Measurements from ENCODE around the gene DCDC2B. TPM values are rescaled to one million over a fixed set of nuclear protein-coding genes. Genes with fewer than 3 reads are reported as not detected.
"Not testable (repeated sequence)": the region's sequence is repeated elsewhere in the genome, so short reads cannot be mapped to it uniquely, and the experiment has no call there.

The DCDC2B gene
- 0.32 TPM for polyA plus RNA-seq (2013)

DNA sequence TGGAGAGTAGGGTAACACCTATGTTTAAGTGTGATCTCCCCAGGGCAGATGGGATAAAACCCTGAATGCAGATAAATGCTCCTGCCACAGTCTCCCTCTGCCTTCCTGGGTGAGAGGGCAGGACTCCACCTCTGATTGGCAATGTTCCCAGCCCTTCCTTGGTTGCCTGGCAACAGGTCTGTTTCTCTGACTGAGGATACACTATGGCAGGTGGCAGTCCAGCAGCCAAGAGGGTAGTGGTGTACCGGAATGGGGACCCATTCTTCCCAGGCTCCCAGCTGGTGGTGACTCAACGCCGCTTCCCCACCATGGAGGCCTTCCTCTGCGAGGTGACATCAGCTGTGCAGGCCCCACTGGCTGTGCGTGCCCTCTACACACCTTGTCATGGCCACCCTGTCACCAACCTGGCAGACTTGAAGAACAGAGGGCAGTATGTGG is at the start of gene DCDC2B:
Gene DCDC2B (plus strand): TSS at position 199 of the 438 bp plus-strand sequence. CDS start 5 bp downstream, at position 204.
- Histone ChIP-seq H3K27me3 (replicated peaks in 2 of 5; ENCODE audit: control insufficient read depth in 4 of 5, insufficient read depth in 5 of 5, low read length in 4 of 5) (no peaks in the 10 kb centered on the region), H3K4me3 (ENCODE audit: control insufficient read depth in 1 of 7, extremely low read depth in 1 of 7, insufficient read depth in 4 of 7, low read depth in 2 of 7, low read length in 6 of 7) (no peak within 1 kb of the TSS), H3K36me3 (ENCODE audit: control insufficient read depth in 4 of 4, insufficient read depth in 4 of 4, low read length in 3 of 4) (peaks cover 0 to 7% (median 5%) of the 10 kb centered on the region in 4 experiments), H3K9me3 (ENCODE audit: control extremely low read depth in 1 of 5, control insufficient read depth in 4 of 5, insufficient read depth in 2 of 5, low read depth in 1 of 5, low read length in 4 of 5) (no peaks in the 10 kb centered on the region), H3K27ac (ENCODE audit: insufficient read depth in 1 of 2, low read depth in 1 of 2, low read length in 2 of 2, poor library complexity in 1 of 2, severe bottlenecking in 2 of 2) (no peak within 1 kb of the TSS), H3K4me1 (ENCODE audit: control extremely low read depth in 1 of 4, control insufficient read depth in 4 of 4, insufficient read depth in 4 of 4, low read length in 3 of 4) (peaks cover 0 to 16% (median 15%) of the 10 kb centered on the region in 4 experiments)
- POLR2A ChIA-PET = no interaction called here
- DNase-seq = no peak
- CTCF ChIA-PET = interaction anchor here (1.2 to 3.3 kb wide), 4 partner anchors 7 to 107 kb away, joined by 3 to 22 read pairs (median 8); no protein-coding TSS in a partner anchor
- WGBS (ENCODE audit: insufficient coverage) = 93% methylated on average over 5 of the region's 5 CpGs

- peaks cover 39 to 84% (median 64%) of the 10 kb centered on the region in 4 experiments for H3K36me3 ChIP-seq (ENCODE audit: control insufficient read depth in 4 of 4, insufficient read depth in 4 of 4, low read length in 3 of 4)
- CTCF ChIA-PET = no interaction called here
- no peak for DNase-seq
- no peak overlapping the region for H3K4me3 ChIP-seq (ENCODE audit: control insufficient read depth in 1 of 7, extremely low read depth in 1 of 7, insufficient read depth in 4 of 7, low read depth in 2 of 7, low read length in 6 of 7)
- no peak overlapping the region for H3K27ac ChIP-seq (ENCODE audit: insufficient read depth in 1 of 2, low read depth in 1 of 2, low read length in 2 of 2, poor library complexity in 1 of 2, severe bottlenecking in 2 of 2)
- POLR2A ChIA-PET = interaction anchor here (0.6 kb wide), 1 partner anchor 21 kb away, joined by 5 read pairs; no protein-coding TSS in a partner anchor
- H3K27me3 ChIP-seq (replicated peaks in 2 of 5; ENCODE audit: control insufficient read depth in 4 of 5, insufficient read depth in 5 of 5, low read length in 4 of 5) = no peaks in the 10 kb centered on the region
- no peaks in the 10 kb centered on the region for H3K4me1 ChIP-seq (ENCODE audit: control extremely low read depth in 1 of 4, control insufficient read depth in 4 of 4, insufficient read depth in 4 of 4, low read length in 3 of 4)
- no peaks in the 10 kb centered on the region for H3K9me3 ChIP-seq (ENCODE audit: control extremely low read depth in 1 of 5, control insufficient read depth in 4 of 5, insufficient read depth in 2 of 5, low read depth in 1 of 5, low read length in 4 of 5)
- WGBS (ENCODE audit: insufficient coverage) = 100% methylated on average over 2 of the region's 3 CpGs
These were observed 49.7 kb upstream of the DCDC2B start for GRCh38 chr1:32159189-32159588.

DNA sequence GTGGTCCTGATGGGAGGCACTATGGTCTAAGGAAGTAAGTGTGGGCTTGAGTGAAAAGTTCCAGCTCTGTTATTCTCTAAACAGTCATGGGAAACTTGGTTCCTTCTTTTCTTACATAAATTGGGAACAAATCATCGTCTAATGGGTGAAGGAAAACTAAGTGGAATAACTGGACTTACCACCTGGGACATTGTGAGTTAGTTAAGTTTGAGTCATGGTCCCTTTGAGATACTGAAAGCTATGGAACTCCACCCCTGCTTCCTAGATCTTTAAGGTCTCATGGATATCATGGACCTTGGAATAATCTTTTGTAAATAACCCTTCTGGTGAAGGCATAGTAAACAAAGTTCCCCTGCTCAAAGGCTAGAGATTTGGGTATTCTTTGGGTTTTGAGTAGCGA is 45.5 kb upstream of the DCDC2B start:
- no peak for DNase-seq
- Histone ChIP-seq H3K4me1 (ENCODE audit: control extremely low read depth in 1 of 4, control insufficient read depth in 4 of 4, insufficient read depth in 4 of 4, low read length in 3 of 4) (no peaks in the 10 kb centered on the region), H3K27ac (ENCODE audit: insufficient read depth in 1 of 2, low read depth in 1 of 2, low read length in 2 of 2, poor library complexity in 1 of 2, severe bottlenecking in 2 of 2) (no peak overlapping the region), H3K4me3 (ENCODE audit: control insufficient read depth in 1 of 7, extremely low read depth in 1 of 7, insufficient read depth in 4 of 7, low read depth in 2 of 7, low read length in 6 of 7) (no peak overlapping the region), H3K9me3 (ENCODE audit: control extremely low read depth in 1 of 5, control insufficient read depth in 4 of 5, insufficient read depth in 2 of 5, low read depth in 1 of 5, low read length in 4 of 5) (no peaks in the 10 kb centered on the region), H3K27me3 (replicated peaks in 2 of 5; ENCODE audit: control insufficient read depth in 4 of 5, insufficient read depth in 5 of 5, low read length in 4 of 5) (no peaks in the 10 kb centered on the region), H3K36me3 (ENCODE audit: control insufficient read depth in 4 of 4, insufficient read depth in 4 of 4, low read length in 3 of 4) (peaks cover 21 to 78% (median 61%) of the 10 kb centered on the region in 4 experiments)
- CTCF ChIA-PET = interaction anchor here (0.8 to 1.1 kb wide), 2 partner anchors 10 to 40 kb away, joined by 3 to 5 read pairs; no protein-coding TSS in a partner anchor
- POLR2A ChIA-PET = interaction anchor here (0.7 to 1.0 kb wide), 2 partner anchors 14 to 98 kb away, joined by 3 to 4 read pairs; no protein-coding TSS in a partner anchor
- WGBS (ENCODE audit: insufficient coverage) = no CpG with 5 or more reads among the region's 2 CpGs

GRCh38 chr1:32165633-32166032 is 43.3 kb upstream of the DCDC2B start:
- WGBS (ENCODE audit: insufficient coverage) = 100% methylated on average over 6 of the region's 10 CpGs
- H3K4me3 ChIP-seq (ENCODE audit: control insufficient read depth in 1 of 7, extremely low read depth in 1 of 7, insufficient read depth in 4 of 7, low read depth in 2 of 7, low read length in 6 of 7); POLR2A ChIA-PET; H3K4me1 ChIP-seq (ENCODE audit: control extremely low read depth in 1 of 4, control insufficient read depth in 4 of 4, insufficient read depth in 4 of 4, low read length in 3 of 4); H3K9me3 ChIP-seq (ENCODE audit: control extremely low read depth in 1 of 5, control insufficient read depth in 4 of 5, insufficient read depth in 2 of 5, low read depth in 1 of 5, low read length in 4 of 5); H3K27ac ChIP-seq (ENCODE audit: insufficient read depth in 1 of 2, low read depth in 1 of 2, low read length in 2 of 2, poor library complexity in 1 of 2, severe bottlenecking in 2 of 2); DNase-seq; H3K27me3 ChIP-seq (replicated peaks in 2 of 5; ENCODE audit: control insufficient read depth in 4 of 5, insufficient read depth in 5 of 5, low read length in 4 of 5); CTCF ChIA-PET: not testable (repeated sequence)
- H3K36me3 ChIP-seq (ENCODE audit: control insufficient read depth in 4 of 4, insufficient read depth in 4 of 4, low read length in 3 of 4) = peaks cover 26 to 77% (median 63%) of the 10 kb centered on the region in 4 experiments

DNA sequence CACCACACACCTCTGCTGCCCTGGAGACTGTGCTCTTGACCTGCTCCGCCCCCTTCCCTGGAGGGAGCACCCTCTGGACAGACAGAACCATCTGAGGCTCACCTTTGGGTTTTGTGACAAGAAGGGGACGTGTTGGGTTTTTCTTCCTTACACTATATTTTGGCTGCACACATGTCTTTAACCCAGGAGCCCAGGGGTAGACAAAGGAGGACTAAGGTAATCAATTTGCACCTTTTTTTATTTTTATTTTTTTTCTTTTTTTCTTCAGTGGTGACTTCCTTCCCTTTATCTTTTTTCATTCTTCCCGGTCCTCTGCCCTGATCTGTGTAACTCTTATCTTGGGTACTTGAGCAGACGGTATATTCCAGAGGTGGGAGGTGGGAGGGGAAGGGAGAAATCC is 37.9 kb upstream of the DCDC2B start:
- Histone ChIP-seq H3K27me3 (replicated peaks in 2 of 5; ENCODE audit: control insufficient read depth in 4 of 5, insufficient read depth in 5 of 5, low read length in 4 of 5) (no peaks in the 10 kb centered on the region), H3K4me1 (ENCODE audit: control extremely low read depth in 1 of 4, control insufficient read depth in 4 of 4, insufficient read depth in 4 of 4, low read length in 3 of 4) (peaks cover 7 to 15% (median 9%) of the 10 kb centered on the region in 4 experiments), H3K9me3 (ENCODE audit: control extremely low read depth in 1 of 5, control insufficient read depth in 4 of 5, insufficient read depth in 2 of 5, low read depth in 1 of 5, low read length in 4 of 5) (no peaks in the 10 kb centered on the region), H3K27ac (ENCODE audit: insufficient read depth in 1 of 2, low read depth in 1 of 2, low read length in 2 of 2, poor library complexity in 1 of 2, severe bottlenecking in 2 of 2) (peak overlapping the region in 1 of 2 experiments; percentile 9), H3K36me3 (ENCODE audit: control insufficient read depth in 4 of 4, insufficient read depth in 4 of 4, low read length in 3 of 4) (peaks cover 16 to 83% (median 48%) of the 10 kb centered on the region in 4 experiments), H3K4me3 (ENCODE audit: control insufficient read depth in 1 of 7, extremely low read depth in 1 of 7, insufficient read depth in 4 of 7, low read depth in 2 of 7, low read length in 6 of 7) (no peak overlapping the region)
- POLR2A ChIA-PET = no interaction called here
- CTCF ChIA-PET = interaction anchor here (1.1 kb wide), 1 partner anchor 30 kb away, joined by 5 read pairs; the partner anchor contains the start of gene CCDC28B
- no peak for DNase-seq
- WGBS (ENCODE audit: insufficient coverage) = 100% methylated on average over 1 of the region's 4 CpGs

DNA sequence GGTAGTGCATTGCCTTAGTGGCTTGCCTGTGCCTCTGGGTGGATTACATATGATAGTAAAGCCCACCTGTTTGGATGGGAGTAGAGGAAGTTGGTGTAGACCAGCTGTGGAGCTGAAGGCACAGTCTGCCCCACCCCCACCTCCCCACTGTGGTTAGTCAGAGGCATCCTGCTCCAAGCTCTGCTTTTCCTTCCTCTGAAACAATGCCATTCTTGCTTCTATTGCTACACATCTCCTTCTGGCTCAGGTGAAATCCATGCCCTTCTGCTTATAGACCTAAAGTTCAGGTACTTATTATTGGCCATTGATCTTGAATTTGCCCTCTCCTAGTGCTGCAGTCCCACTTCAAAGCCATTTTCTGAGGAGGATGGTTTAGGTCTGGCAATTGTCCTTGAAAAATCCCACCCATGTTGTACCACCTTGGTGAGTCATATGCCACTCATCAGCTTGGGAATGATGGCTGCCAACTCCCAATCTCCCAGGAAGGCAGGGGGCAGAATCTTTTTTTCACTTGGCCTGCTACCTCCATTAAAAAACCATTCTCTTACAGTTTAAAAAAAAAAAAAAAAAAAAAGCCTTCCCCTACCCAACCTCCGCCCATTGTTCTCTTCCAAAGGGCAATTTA is 36.2 kb upstream of the DCDC2B start:
- ChIA-PET CTCF (interaction anchor here (0.7 to 0.9 kb wide), 3 partner anchors 20 to 239 kb away, joined by 3 read pairs; no protein-coding TSS in a partner anchor), POLR2A (interaction anchor here (0.5 kb wide), 1 partner anchor 107 kb away, joined by 5 read pairs; no protein-coding TSS in a partner anchor)
- Histone ChIP-seq H3K27ac (ENCODE audit: insufficient read depth in 1 of 2, low read depth in 1 of 2, low read length in 2 of 2, poor library complexity in 1 of 2, severe bottlenecking in 2 of 2) (no peak overlapping the region), H3K4me3 (ENCODE audit: control insufficient read depth in 1 of 7, extremely low read depth in 1 of 7, insufficient read depth in 4 of 7, low read depth in 2 of 7, low read length in 6 of 7) (no peak overlapping the region), H3K36me3 (ENCODE audit: control insufficient read depth in 4 of 4, insufficient read depth in 4 of 4, low read length in 3 of 4) (peaks cover 13 to 72% (median 38%) of the 10 kb centered on the region in 4 experiments), H3K4me1 (ENCODE audit: control extremely low read depth in 1 of 4, control insufficient read depth in 4 of 4, insufficient read depth in 4 of 4, low read length in 3 of 4) (peaks cover 7 to 15% (median 9%) of the 10 kb centered on the region in 4 experiments), H3K27me3 (replicated peaks in 2 of 5; ENCODE audit: control insufficient read depth in 4 of 5, insufficient read depth in 5 of 5, low read length in 4 of 5) (no peaks in the 10 kb centered on the region), H3K9me3 (ENCODE audit: control extremely low read depth in 1 of 5, control insufficient read depth in 4 of 5, insufficient read depth in 2 of 5, low read depth in 1 of 5, low read length in 4 of 5) (no peaks in the 10 kb centered on the region)
- DNase-seq = peak; percentile 14 to 62 (median 61)
- WGBS (ENCODE audit: insufficient coverage) = no CpG with 5 or more reads among the region's 1 CpG

Data from common myeloid progenitor, CD34-positive (primary cell).